SU-DHL-6 (cell line): ENCODE results near the gene AGAP3.

Source experiments
- H2AFZ ChIP-seq: fragments of 200-600 bp; sonication (generic); 2 replicates; pipeline ENCODE4 v1.6.1; 2014; ENCODE audit warnings: low read depth, mild to moderate bottlenecking, moderate library complexity, mixed read lengths, antibody characterized with exemption, low read length; ENCODE audit not compliant: severe bottlenecking
- H3F3A ChIP-seq: fragments of 200-600 bp; shearing (Covaris generic); 2 replicates; pipeline ENCODE4 v1.6.0; 2016; ENCODE audit warnings: antibody characterized with exemption, mild to moderate bottlenecking; ENCODE audit not compliant: insufficient read depth
- H3K27ac ChIP-seq: fragments of 200-600 bp; sonication (generic); 2 replicates; pipeline ENCODE4 v1.5.1; 2016; ENCODE audit warnings: low read depth, mild to moderate bottlenecking, low read length, moderate library complexity, mixed read lengths
- H3K27me3 ChIP-seq: fragments of 200-600 bp; sonication (generic), shearing (Covaris generic); 2 replicates; pipeline ENCODE4 v1.6.0; 2014; ENCODE audit warnings: mild to moderate bottlenecking, low read length
- H3K36me3 ChIP-seq: fragments of 200-600 bp; sonication (generic); 2 replicates; pipeline ENCODE4 v1.6.1; 2014; ENCODE audit warnings: mild to moderate bottlenecking, low read length, mixed read lengths
- H3K4me2 ChIP-seq: fragments of 300-600, 200-600 bp; shearing (Covaris generic), sonication (generic); 2 replicates; pipeline ENCODE4 v1.6.0; 2014; ENCODE audit warnings: low read length, low read depth, mild to moderate bottlenecking; ENCODE audit not compliant: poor library complexity, severe bottlenecking
- H3K4me3 ChIP-seq: fragments of 200-600 bp; sonication (generic); 2 replicates; pipeline ENCODE4 v1.5.1; 2014; ENCODE audit warnings: antibody characterized with exemption, low read length, mild to moderate bottlenecking, mixed read lengths; ENCODE audit not compliant: insufficient read depth, poor library complexity, severe bottlenecking
- H3K79me2 ChIP-seq: fragments of 200-600 bp; sonication (generic); 2 replicates; pipeline ENCODE4 v1.6.1; 2014; ENCODE audit warnings: mild to moderate bottlenecking, low read length, moderate library complexity; ENCODE audit not compliant: insufficient read depth
- H3K9ac ChIP-seq: fragments of 200-600 bp; sonication (generic); 2 replicates; pipeline ENCODE4 v1.7.0; 2014; ENCODE audit warnings: mild to moderate bottlenecking, low read length
- H3K9me2 ChIP-seq: fragments of 200-600 bp; sonication (generic); replicated peaks from 2 replicates; pipeline ENCODE4 v1.6.1; 2014; ENCODE audit warnings: low read length; ENCODE audit not compliant: insufficient read depth
- H3K9me3 ChIP-seq: fragments of 200-600 bp; sonication (generic); 2 replicates; pipeline ENCODE4 v1.6.1; 2014; ENCODE audit warnings: low read length, mixed read lengths; ENCODE audit not compliant: insufficient read depth
- H4K20me1 ChIP-seq: fragments of 200-600 bp; sonication (generic); 2 replicates; pipeline ENCODE4 v1.6.1; 2014; ENCODE audit warnings: low read depth, mild to moderate bottlenecking, antibody characterized with exemption, low read length, moderate library complexity, mixed read lengths
- EZH2phosphoT487 ChIP-seq: fragments of 200-600 bp; sonication (generic), shearing (Covaris generic); conservative IDR thresholded peaks from 2 replicates; pipeline ENCODE4 v1.6.1; 2018; ENCODE audit warnings: mild to moderate bottlenecking, antibody characterized with exemption, low read length, moderate library complexity, mixed read lengths
- TF ChIP-seq, protein P1 (sequence below): fragments of 200-600 bp; sonication (generic); IDR thresholded peaks from one replicate; pipeline ENCODE4 v1.5.1; 2017; ENCODE audit warnings: antibody characterized with exemption, mild to moderate bottlenecking, low read length, moderate library complexity; ENCODE audit not compliant: insufficient read depth, poor library complexity, severe bottlenecking

AGAP3 gene

DNA sequence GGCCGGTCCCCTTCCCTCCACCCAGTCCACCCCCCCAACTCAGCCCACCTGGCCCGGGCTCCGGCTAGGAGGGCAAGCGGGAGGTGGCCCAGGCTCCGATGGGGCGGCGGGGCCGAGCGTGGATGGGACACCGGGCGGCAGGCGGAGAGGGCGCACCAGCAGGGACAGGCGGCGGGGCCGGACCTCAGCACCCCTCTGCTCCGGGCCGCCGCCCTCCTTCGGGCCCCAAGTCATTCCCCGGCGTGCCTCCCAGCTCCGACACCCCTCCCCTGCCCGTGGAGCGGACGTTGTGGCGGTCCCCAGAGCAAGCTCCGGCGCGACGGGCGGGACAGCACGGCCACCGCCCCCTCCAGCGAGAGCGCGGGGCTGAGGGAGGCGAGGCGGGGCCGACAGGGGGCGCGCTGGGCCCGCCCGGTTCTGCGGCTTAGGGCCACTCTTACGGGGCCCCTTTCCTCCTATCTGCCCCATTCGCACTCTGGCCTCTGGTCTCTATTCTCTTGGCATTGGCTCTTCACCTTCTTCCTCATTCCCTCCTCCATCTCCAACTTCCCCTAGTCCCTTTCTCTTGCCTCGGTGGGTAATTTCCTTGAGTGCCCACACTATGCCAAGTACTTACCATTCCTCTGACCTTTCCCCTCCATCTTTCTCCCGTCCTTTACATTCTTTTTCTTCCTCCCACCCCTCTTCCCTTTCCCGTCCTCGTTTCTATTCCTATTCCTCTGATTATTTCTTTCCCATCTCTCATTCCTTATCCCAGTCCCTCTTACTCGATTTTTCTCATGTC is 81.9 kb downstream of the AGAP3 start:
- H3K36me3 ChIP-seq, result no peaks in the 10 kb centered on the region
- no peaks in the 10 kb centered on the region for H3K27me3 ChIP-seq
- no peak overlapping the region for H3K9ac ChIP-seq
- H3K4me2 ChIP-seq, result no peak overlapping the region
- H3K79me2 ChIP-seq, result no peaks in the 10 kb centered on the region
- TF ChIP-seq EZH2phosphoT487, result no peak
- TF ChIP-seq, protein P1, sequence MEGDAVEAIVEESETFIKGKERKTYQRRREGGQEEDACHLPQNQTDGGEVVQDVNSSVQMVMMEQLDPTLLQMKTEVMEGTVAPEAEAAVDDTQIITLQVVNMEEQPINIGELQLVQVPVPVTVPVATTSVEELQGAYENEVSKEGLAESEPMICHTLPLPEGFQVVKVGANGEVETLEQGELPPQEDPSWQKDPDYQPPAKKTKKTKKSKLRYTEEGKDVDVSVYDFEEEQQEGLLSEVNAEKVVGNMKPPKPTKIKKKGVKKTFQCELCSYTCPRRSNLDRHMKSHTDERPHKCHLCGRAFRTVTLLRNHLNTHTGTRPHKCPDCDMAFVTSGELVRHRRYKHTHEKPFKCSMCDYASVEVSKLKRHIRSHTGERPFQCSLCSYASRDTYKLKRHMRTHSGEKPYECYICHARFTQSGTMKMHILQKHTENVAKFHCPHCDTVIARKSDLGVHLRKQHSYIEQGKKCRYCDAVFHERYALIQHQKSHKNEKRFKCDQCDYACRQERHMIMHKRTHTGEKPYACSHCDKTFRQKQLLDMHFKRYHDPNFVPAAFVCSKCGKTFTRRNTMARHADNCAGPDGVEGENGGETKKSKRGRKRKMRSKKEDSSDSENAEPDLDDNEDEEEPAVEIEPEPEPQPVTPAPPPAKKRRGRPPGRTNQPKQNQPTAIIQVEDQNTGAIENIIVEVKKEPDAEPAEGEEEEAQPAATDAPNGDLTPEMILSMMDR, result peak; percentile 34
- no peak overlapping the region for H3K27ac ChIP-seq
- H4K20me1 ChIP-seq, result no peaks in the 10 kb centered on the region
- no peaks in the 10 kb centered on the region for H3F3A ChIP-seq
- H3K9me2 ChIP-seq, result no peaks in the 10 kb centered on the region
- H2AFZ ChIP-seq, result no peak overlapping the region
- H3K4me3 ChIP-seq, result no peak overlapping the region
- H3K9me3 ChIP-seq, result no peaks in the 10 kb centered on the region

DNA sequence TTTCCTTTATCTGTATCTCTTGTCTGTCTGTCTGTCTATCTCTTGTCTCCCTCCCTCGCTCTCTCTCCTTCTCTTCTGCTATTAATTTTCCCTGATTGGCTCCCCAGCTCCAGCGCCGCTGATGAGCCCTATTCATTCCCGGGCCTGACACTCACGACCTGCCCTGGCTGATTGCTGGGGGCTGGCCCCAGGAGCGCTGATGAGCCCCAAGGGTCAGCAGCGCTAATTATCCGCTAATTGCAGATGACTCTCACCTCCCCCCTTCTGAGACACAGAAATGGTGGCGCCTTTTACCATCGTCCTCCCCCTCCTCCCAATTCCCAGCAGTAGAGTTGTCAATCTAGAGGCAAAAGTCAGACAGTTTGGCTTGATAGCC is 82.5 kb downstream of the AGAP3 start:
- no peak overlapping the region for H2AFZ ChIP-seq
- H3K9me2 ChIP-seq, result no peaks in the 10 kb centered on the region
- H3K27ac ChIP-seq, result no peak overlapping the region
- no peak overlapping the region for H3K4me2 ChIP-seq
- no peak for TF ChIP-seq EZH2phosphoT487
- TF ChIP-seq, protein P1, result no peak
- no peaks in the 10 kb centered on the region for H4K20me1 ChIP-seq
- H3K4me3 ChIP-seq, result no peak overlapping the region
- no peaks in the 10 kb centered on the region for H3K36me3 ChIP-seq
- H3K9me3 ChIP-seq, result no peaks in the 10 kb centered on the region
- H3K9ac ChIP-seq, result no peak overlapping the region
- H3F3A ChIP-seq, result no peaks in the 10 kb centered on the region
- H3K27me3 ChIP-seq, result no peaks in the 10 kb centered on the region
- H3K79me2 ChIP-seq, result no peaks in the 10 kb centered on the region

DNA sequence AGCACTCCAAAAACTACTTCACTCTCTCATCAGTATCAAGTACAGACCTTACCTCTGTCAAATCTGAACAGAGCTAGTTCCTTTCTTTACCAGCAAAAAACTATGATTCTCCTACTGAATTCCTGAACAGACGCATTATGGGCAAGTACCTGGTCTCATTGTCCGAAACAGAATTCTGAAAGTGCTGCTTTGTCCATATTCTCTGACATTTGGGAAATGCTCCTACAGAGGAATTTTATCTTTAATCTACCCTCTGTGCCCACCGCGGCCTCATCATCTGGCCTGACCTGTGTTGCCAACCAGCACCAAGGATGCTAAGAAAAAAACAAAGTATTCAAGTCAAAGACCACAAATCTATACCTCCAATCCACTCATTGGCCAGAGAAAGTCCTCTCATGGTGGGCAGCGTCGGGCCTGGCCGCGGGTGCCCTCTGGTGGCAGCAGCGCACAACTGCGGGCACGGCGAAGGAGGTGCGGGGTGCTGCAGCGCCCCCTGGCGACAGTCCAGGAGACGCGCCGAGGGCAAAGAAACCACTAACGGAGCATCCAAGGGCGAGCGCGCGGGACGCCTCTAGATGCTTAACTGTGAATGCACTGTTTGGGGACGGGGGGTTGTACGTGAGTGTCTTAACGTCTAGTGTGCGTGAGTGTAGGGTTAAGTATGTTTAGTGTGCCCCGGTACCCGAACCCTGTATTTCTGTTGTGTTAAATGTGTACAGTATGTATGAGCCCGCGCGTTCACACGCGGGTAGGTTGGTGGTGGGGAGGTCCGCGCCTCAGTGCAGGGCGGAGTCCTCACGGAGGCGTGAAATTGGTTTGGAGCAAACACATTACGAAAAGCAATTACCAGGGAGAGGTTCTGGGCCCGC is 86.2 kb downstream of the AGAP3 start:
- Histone ChIP-seq H2AFZ (no peak overlapping the region), H3K79me2 (no peaks in the 10 kb centered on the region), H3K36me3 (no peaks in the 10 kb centered on the region), H3K4me2 (no peak overlapping the region), H3K9me3 (no peaks in the 10 kb centered on the region), H3K27me3 (no peaks in the 10 kb centered on the region), H3F3A (no peaks in the 10 kb centered on the region), H3K27ac (no peak overlapping the region), H3K4me3 (no peak overlapping the region), H4K20me1 (no peaks in the 10 kb centered on the region), H3K9me2 (no peaks in the 10 kb centered on the region), H3K9ac (no peak overlapping the region)
- TF ChIP-seq EZH2phosphoT487, result no peak
- TF ChIP-seq, protein P1, result peak; percentile 100
